ENCODE measurements around the gene ERN1.
A peak's percentile ranks its signal among the peaks of the same experiment; 100 is the strongest.

ERN1 gene

GRCh38 chr17:64037180-64037579 is 92.8 kb downstream of the ERN1 start:
- no peak overlapping the region for H3K4me3 ChIP-seq (replicated peaks; ENCODE audit: low read depth, low read length)
- no peak for DNase-seq (ENCODE audit: low read depth)
- no peak for TF ChIP-seq CTCF (IDR thresholded peaks at IDR 0.05; ENCODE audit: low read length, missing control alignments)

DNA sequence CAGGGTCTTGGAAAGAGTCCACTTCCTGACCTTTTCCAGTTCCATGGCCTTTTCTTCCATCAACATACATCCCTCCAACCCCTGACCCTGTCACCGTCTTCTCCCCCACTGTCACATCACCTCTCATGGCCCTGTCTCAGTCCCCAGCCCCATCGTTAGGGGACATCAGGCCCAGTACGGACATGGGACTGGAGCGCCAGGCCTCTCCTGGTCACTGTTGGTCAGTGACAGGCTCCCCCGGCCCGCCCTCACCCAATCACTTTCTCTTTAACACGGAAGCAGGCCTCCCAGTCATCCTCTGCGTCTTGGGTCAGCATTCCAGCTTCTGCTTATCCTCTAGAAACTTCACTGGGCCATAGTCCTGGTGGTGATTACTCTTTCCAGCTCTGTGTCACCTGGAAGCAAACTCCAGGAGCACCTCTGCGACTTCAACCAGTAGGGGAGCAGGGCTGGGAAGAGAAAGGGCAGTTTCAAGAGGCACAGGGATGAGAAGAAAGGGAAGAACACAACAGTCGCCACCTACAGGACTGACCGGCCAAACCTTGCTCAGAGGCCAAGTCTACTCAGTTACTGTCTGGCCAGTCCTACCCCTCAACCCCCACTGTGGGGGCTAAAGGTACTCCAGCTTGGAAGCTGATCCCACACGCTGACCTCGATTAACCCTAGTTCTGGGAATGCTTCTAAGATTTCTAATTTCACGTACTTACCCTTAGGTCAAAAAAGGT is 93.6 kb downstream of the ERN1 start:
- TF ChIP-seq CTCF (IDR thresholded peaks at IDR 0.05; ENCODE audit: low read length, missing control alignments) = no peak
- DNase-seq (ENCODE audit: low read depth) = no peak
- H3K4me3 ChIP-seq (replicated peaks; ENCODE audit: low read depth, low read length) = no peak overlapping the region

- H3K4me3 ChIP-seq (replicated peaks; ENCODE audit: low read depth, low read length) = no peak overlapping the region
- no peak for TF ChIP-seq CTCF (IDR thresholded peaks at IDR 0.05; ENCODE audit: low read length, missing control alignments)
- DNase-seq (ENCODE audit: low read depth) = no peak
These were observed 97.9 kb downstream of the ERN1 start for GRCh38 chr17:64032081-64032480.

- TF ChIP-seq CTCF (IDR thresholded peaks at IDR 0.05; ENCODE audit: low read length, missing control alignments) = peak; percentile 75
- peak; percentile 80 for DNase-seq (ENCODE audit: low read depth)
- H3K4me3 ChIP-seq (replicated peaks; ENCODE audit: low read depth, low read length) = no peak overlapping the region
These were observed 101.0 kb downstream of the ERN1 start for GRCh38 chr17:64028874-64029464.

- no peak overlapping the region for H3K4me3 ChIP-seq (replicated peaks; ENCODE audit: low read depth, low read length)
- peak; percentile 80 for DNase-seq (ENCODE audit: low read depth)
- peak; percentile 95 for TF ChIP-seq CTCF (IDR thresholded peaks at IDR 0.05; ENCODE audit: low read length, missing control alignments)
These were observed 104.1 kb downstream of the ERN1 start for GRCh38 chr17:64025732-64026294.

DNA sequence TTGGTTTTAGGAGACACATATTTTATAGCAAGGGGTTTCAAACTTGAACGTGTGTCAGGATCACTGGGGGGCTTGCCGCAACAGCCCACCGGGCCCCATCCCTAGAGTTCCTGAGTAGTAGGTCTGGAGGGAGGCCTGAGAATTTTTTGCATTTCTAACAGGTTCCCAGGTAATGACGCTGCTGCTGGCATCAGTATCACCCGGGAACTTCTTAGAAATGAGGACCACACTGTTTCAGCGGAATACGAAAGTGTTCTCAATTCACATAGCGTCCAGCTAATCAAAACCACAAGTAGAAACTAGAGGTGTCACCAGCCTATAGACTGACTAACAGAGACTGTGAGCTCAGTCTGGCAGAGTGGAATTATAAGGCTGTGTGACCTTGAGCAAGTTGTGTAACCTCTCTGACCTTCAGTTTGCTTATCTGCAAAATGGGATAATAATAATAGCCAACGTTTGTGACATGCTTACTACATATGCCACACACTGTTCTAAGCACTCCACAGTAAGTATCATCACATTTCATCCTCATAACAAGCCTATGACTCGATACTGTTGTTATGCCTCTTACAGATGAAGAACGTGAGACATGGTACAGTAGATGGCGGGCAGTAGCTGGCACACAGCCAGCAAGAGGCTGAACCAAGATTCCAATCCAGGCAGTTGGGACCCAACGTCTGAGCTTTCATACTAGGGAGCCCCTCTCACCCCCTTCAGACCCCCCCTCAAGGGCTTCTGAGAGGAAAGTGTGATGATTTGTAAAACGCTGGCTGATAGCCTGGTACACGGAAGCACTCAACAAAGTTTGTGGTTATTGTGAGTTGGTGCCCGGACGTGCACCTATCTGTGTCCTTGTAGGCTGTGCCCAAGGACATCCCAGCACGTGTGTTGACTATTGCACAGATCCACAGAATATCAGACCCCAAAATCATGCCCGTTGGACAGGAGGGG is 104.9 kb downstream of the ERN1 start:
- no peak overlapping the region for H3K4me3 ChIP-seq (replicated peaks; ENCODE audit: low read depth, low read length)
- peak; percentile 13 for DNase-seq (ENCODE audit: low read depth)

More for the DNA sequence above, 104.9 kb downstream of the ERN1 start:
- TF ChIP-seq CTCF (IDR thresholded peaks at IDR 0.05; ENCODE audit: low read length, missing control alignments) = no peak

Measured in fibroblast of pulmonary artery (primary cell).